Astrocyte (in vitro differentiated cells and primary cell): Measurements from ENCODE around the gene SLC12A2. TPM values are rescaled to one million over a fixed set of nuclear protein-coding genes. Genes with fewer than 3 reads are reported as not detected.

Experiments used
- DNase-seq: peaks from one replicate; pipeline ENCODE4 v3.0.0-alpha.2; 2010; ENCODE audit warnings: low read depth
- FAIRE-seq: peaks from 2 replicates; lab custom pipeline; 2011; peaks lifted over from hg19 to GRCh38; lab: Jason Lieb, UNC
- H2AFZ ChIP-seq: 2 replicates; pipeline ENCODE4 v1.6.0; 2012; ENCODE audit warnings: low read depth, low read length, inconsistent platforms
- H3K27ac ChIP-seq: 2 replicates; pipeline ENCODE4 v1.5.1; 2011; ENCODE audit warnings: low read depth, low read length, inconsistent platforms
- H3K27me3 ChIP-seq: 2 replicates; pipeline ENCODE4 v1.6.0; 2011; ENCODE audit warnings: low read length, inconsistent platforms; ENCODE audit not compliant: insufficient read depth
- H3K36me3 ChIP-seq: 2 replicates; pipeline ENCODE4 v1.5.1; 2011; ENCODE audit warnings: low read length, inconsistent platforms; ENCODE audit not compliant: insufficient read depth
- H3K4me1 ChIP-seq: 2 replicates; pipeline ENCODE4 v1.5.1; 2011; ENCODE audit warnings: low read length, inconsistent platforms; ENCODE audit not compliant: insufficient read depth
- H3K4me2 ChIP-seq: 2 replicates; pipeline ENCODE4 v1.6.0; 2012; ENCODE audit warnings: low read length, inconsistent platforms
- H3K4me3 ChIP-seq: 2 replicates; pipeline ENCODE4 v1.5.1; 2011; ENCODE audit warnings: low read depth, mild to moderate bottlenecking, low read length, inconsistent platforms; ENCODE audit not compliant: insufficient read depth
- H3K79me2 ChIP-seq: 2 replicates; pipeline ENCODE4 v1.6.0; 2012; ENCODE audit warnings: mild to moderate bottlenecking, low read length, inconsistent platforms; ENCODE audit not compliant: insufficient read depth
- H3K9ac ChIP-seq: 2 replicates; pipeline ENCODE4 v1.6.0; 2012; ENCODE audit warnings: mild to moderate bottlenecking, low read length, inconsistent platforms
- H3K9me3 ChIP-seq: 2 replicates; pipeline ENCODE4 v1.5.1; 2012; ENCODE audit warnings: low read depth, mild to moderate bottlenecking, low read length, inconsistent platforms; ENCODE audit not compliant: insufficient read depth
- H4K20me1 ChIP-seq: 2 replicates; pipeline ENCODE4 v1.6.0; 2012; ENCODE audit warnings: low read length, inconsistent platforms; ENCODE audit not compliant: insufficient read depth
- H3K27ac Mint-ChIP-seq: one replicate; pipeline ENCODE4 v1.8.0; 2021; ENCODE audit warnings: mild to moderate bottlenecking, mixed read lengths; ENCODE audit not compliant: unreplicated experiment
- H3K27me3 Mint-ChIP-seq: one replicate; pipeline ENCODE4 v1.8.0; 2021; ENCODE audit warnings: low read depth, mixed read lengths; ENCODE audit not compliant: unreplicated experiment
- H3K36me3 Mint-ChIP-seq: one replicate; pipeline ENCODE4 v1.8.0; 2021; ENCODE audit warnings: low read depth, mixed read lengths; ENCODE audit not compliant: unreplicated experiment
- H3K4me1 Mint-ChIP-seq: one replicate; pipeline ENCODE4 v1.8.0; 2021; ENCODE audit warnings: low read depth, mixed read lengths; ENCODE audit not compliant: unreplicated experiment
- H3K4me3 Mint-ChIP-seq: one replicate; pipeline ENCODE4 v1.8.0; 2021; ENCODE audit warnings: mild to moderate bottlenecking, moderate library complexity, mixed read lengths; ENCODE audit not compliant: unreplicated experiment
- H3K9me3 Mint-ChIP-seq: one replicate; pipeline ENCODE4 v1.8.0; 2021; ENCODE audit warnings: mild to moderate bottlenecking, mixed read lengths; ENCODE audit not compliant: unreplicated experiment
- EZH2 ChIP-seq: IDR thresholded peaks from 2 replicates; pipeline ENCODE4 v1.6.1; 2012; ENCODE audit warnings: mild to moderate bottlenecking, low read length, inconsistent platforms; ENCODE audit not compliant: insufficient read depth
- total RNA-seq: library from RNA; stranded (reverse); gene quantifications from 2 replicates; pipeline ENCODE4 v1.2.1, GENCODE V29; 2021
- TF ChIP-seq, protein P1 (sequence below): IDR thresholded peaks from 2 replicates; pipeline ENCODE4 v1.5.1; 2011; ENCODE audit warnings: low read depth, mild to moderate bottlenecking, inconsistent platforms, low read length, moderate library complexity; ENCODE audit not compliant: insufficient read depth

Gene SLC12A2
- total RNA-seq, 1 donor from 2014 or later: 20.3 TPM

DNA sequence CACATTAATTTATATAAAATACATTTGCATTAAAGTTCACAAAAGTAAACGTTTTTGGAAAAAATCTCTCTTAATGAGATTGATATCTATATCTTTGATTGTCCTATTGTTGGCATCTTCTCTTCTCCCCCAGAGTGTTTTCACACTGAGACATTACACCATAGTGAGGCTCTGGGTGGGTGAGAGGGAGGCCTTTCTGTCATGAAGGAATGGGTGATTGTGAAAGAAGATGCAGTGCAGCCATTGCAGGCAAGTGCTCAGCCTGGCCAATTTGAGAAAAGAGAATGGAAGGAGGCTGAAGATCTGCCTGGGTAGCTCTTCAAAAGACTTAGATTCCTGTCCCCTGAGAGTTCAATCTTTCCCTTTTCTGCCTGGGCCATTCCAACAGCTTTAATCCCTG lies 140.8 kb downstream of the SLC12A2 start:
- H3K27ac Mint-ChIP-seq: no peak overlapping the region
- Histone ChIP-seq H4K20me1 (no peaks in the 10 kb centered on the region), H3K9me3 (no peaks in the 10 kb centered on the region), H3K27me3 (no peaks in the 10 kb centered on the region), H3K36me3 (no peaks in the 10 kb centered on the region), H3K4me2 (no peak overlapping the region), H3K79me2 (no peaks in the 10 kb centered on the region), H2AFZ (no peak overlapping the region), H3K27ac (no peak overlapping the region), H3K4me3 (no peak overlapping the region), H3K4me1 (peaks cover 19% of the 10 kb centered on the region), H3K9ac (no peak overlapping the region)
- TF ChIP-seq, protein P1, sequence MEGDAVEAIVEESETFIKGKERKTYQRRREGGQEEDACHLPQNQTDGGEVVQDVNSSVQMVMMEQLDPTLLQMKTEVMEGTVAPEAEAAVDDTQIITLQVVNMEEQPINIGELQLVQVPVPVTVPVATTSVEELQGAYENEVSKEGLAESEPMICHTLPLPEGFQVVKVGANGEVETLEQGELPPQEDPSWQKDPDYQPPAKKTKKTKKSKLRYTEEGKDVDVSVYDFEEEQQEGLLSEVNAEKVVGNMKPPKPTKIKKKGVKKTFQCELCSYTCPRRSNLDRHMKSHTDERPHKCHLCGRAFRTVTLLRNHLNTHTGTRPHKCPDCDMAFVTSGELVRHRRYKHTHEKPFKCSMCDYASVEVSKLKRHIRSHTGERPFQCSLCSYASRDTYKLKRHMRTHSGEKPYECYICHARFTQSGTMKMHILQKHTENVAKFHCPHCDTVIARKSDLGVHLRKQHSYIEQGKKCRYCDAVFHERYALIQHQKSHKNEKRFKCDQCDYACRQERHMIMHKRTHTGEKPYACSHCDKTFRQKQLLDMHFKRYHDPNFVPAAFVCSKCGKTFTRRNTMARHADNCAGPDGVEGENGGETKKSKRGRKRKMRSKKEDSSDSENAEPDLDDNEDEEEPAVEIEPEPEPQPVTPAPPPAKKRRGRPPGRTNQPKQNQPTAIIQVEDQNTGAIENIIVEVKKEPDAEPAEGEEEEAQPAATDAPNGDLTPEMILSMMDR: no peak
- no peak for TF ChIP-seq EZH2
- FAIRE-seq: no peak
- H3K36me3 Mint-ChIP-seq: no peaks in the 10 kb centered on the region
- H3K9me3 Mint-ChIP-seq: peaks cover 1% of the 10 kb centered on the region
- H3K4me3 Mint-ChIP-seq: no peak overlapping the region
- peaks cover 14% of the 10 kb centered on the region for H3K4me1 Mint-ChIP-seq
- peaks cover 11% of the 10 kb centered on the region for H3K27me3 Mint-ChIP-seq
- no peak for DNase-seq

GRCh38 chr5:128225245-128226030 lies 141.9 kb downstream of the SLC12A2 start:
- H3K4me1 ChIP-seq: peaks cover 19% of the 10 kb centered on the region
- no peak overlapping the region for H3K9ac ChIP-seq
- H3K4me3 ChIP-seq: no peak overlapping the region
- H3K79me2 ChIP-seq: no peaks in the 10 kb centered on the region
- no peak overlapping the region for H3K4me2 ChIP-seq
- Mint-ChIP-seq H3K4me3 (no peak overlapping the region), H3K27ac (no peak overlapping the region), H3K4me1 (peaks cover 14% of the 10 kb centered on the region), H3K9me3 (peaks cover 1% of the 10 kb centered on the region), H3K27me3 (peaks cover 11% of the 10 kb centered on the region), H3K36me3 (no peaks in the 10 kb centered on the region)
- no peak overlapping the region for H2AFZ ChIP-seq
- H3K27ac ChIP-seq: peak overlapping the region; percentile 1
- FAIRE-seq (no peak), DNase-seq (no peak)
- no peaks in the 10 kb centered on the region for H3K36me3 ChIP-seq
- no peaks in the 10 kb centered on the region for H3K27me3 ChIP-seq
- no peaks in the 10 kb centered on the region for H4K20me1 ChIP-seq
- TF ChIP-seq, protein P1: no peak
- no peak for TF ChIP-seq EZH2
- H3K9me3 ChIP-seq: no peaks in the 10 kb centered on the region

DNA sequence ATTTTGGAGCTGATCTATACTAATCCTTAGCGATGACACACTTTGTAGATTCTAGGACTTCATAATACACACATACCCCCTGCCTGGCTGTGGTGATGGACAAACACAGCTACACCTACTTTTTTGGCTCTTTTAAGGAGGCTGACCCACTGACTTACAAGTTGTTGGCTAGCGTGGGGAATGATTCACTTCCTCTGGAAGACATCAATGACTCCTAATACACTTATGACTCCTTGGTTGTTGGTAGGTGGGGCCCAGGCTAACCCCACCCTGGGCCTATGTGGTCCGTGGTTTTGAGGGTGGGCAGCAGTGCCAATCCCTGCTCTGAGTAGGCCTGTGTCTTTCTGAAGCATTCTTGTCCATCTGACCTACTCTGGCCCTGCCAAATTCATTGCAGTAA lies 144.4 kb downstream of the SLC12A2 start:
- FAIRE-seq: peak; percentile 73

More for the DNA sequence above, 144.4 kb downstream of the SLC12A2 start:
- H3K4me2 ChIP-seq: peak overlapping the region; percentile 62
- peaks cover 19% of the 10 kb centered on the region for H3K4me1 ChIP-seq
- peak overlapping the region; percentile 74 for H3K27ac ChIP-seq
- no peak overlapping the region for H3K9ac ChIP-seq
- DNase-seq: peak; percentile 98
- no peaks in the 10 kb centered on the region for H4K20me1 ChIP-seq
- H3K79me2 ChIP-seq: no peaks in the 10 kb centered on the region
- peaks cover 4% of the 10 kb centered on the region for H3K9me3 Mint-ChIP-seq
- H3K4me3 ChIP-seq: no peak overlapping the region
- peaks cover 2% of the 10 kb centered on the region for H3K27me3 Mint-ChIP-seq
- TF ChIP-seq EZH2: no peak
- TF ChIP-seq, protein P1: no peak
- H3K4me1 Mint-ChIP-seq: peaks cover 14% of the 10 kb centered on the region
- H3K36me3 ChIP-seq: no peaks in the 10 kb centered on the region
- H2AFZ ChIP-seq: no peak overlapping the region
- H3K4me3 Mint-ChIP-seq: no peak overlapping the region
- H3K9me3 ChIP-seq: no peaks in the 10 kb centered on the region
- no peaks in the 10 kb centered on the region for H3K36me3 Mint-ChIP-seq
- H3K27ac Mint-ChIP-seq: no peak overlapping the region
- H3K27me3 ChIP-seq: no peaks in the 10 kb centered on the region
